HG03064 (cell line): ENCODE data around the gene S100A1.
A peak's percentile ranks its signal among the peaks of the same experiment; 100 is the strongest.
"Not testable (repeated sequence)": the region's sequence is repeated elsewhere in the genome, so short reads cannot be mapped to it uniquely, and the experiment has no call there.

Experiments used
- ATAC-seq: cut with Tn5 transposase; IDR thresholded peaks from one replicate; pipeline ENCODE4 v1.9.1; 2021; ENCODE audit warnings: low read depth; ENCODE audit not compliant: unreplicated experiment

The S100A1 gene

GRCh38 chr1:153651771-153652170 is 23.5 kb downstream of the S100A1 start:
- no peak for ATAC-seq

DNA sequence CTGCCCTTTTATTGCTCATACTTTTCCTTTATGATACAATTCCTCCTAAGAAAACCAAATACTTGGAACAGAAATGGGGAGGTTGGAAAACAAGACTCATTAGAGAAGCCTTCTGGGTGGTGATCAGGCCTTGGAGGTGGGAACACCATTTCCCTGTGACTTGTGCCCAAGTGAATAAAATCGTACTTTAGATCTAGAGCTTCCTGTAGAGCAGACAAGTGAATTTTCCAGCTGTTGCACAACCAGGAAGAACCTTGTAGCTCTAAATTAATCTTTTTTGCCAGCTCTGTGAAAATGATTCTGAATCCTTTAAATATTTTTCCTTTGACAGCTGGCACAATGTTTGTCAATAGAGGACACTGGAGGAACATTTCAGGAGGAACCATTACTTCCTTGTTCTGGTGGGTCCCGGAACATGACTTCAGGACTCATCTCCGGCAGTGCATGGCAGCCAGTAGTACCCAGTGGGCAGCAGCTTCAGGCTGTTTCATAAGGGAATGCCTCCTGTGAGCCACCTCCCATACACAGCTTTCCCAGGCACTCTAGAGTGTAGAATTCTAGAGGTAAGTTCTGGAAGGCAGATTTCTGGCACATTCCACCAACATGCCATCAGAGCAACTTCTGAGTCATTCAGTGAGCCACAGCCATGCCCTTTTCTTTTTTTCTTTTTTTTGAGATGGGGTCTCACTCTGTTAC is 24.7 kb downstream of the S100A1 start:
- ATAC-seq: no peak

GRCh38 chr1:153655333-153655732 is 27.1 kb downstream of the S100A1 start:
- ATAC-seq: no peak

DNA sequence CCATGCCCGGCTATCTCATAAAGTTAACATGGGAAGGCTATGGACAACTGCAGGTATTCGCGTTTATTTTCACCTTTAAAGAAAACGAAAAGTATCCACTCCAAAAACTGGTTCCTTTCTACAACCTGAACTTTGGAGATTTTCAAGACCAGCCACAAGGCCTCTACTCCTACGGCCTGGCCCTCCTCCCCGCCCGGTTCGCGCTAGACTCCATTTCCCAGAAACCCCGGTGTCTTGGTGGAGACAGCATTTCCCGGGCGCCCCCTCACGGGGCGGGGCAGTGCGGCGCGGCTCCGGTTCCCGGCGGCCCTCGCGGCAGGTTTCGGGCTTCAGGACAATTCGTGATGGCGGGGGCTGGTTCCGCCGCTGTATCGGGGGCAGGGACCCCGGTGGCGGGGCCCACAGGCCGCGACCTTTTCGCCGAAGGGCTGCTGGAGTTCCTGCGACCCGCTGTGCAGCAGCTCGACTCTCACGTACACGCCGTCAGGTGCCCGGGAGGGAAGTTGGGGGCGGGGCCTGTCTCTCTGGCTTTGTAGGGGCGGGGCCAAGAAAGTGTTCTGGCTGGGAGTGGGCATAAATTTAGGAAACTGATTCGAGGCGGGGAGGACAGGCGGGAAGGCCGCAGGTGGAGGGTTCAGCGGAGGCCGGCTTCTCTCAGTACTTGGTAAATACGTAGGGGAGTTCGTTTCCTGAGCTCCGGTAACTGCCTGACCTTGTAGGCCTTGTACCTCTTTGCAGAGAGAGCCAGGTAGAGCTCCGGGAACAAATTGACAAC is 30.4 kb downstream of the S100A1 start, which contains the start of gene SNAPIN:
Gene SNAPIN (plus strand): TSS at position 304 of the 775 bp plus-strand sequence. CDS start 41 bp downstream, at position 345.
- peak; percentile 91 for ATAC-seq

DNA sequence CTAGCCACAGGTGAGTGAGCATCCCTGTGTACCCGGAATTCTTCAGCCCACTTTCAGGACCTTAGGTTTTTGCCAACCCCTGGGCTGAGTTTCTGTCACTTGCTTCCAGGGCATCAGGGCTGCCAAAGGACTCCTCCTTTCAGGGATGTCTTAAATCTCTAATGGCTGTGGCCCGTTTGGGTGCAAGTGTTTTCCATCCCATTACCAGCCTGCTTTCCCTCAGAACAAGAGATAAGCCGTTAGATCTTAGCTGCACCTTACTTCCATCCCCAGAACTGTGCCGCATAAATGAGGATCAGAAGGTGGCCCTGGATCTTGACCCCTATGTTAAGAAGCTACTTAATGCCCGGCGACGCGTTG is 30.9 kb downstream of the S100A1 start:
- no peak for ATAC-seq

- ATAC-seq: no peak
These were observed 31.4 kb downstream of the S100A1 start for GRCh38 chr1:153659656-153660055.

- ATAC-seq: no peak
These were observed 33.0 kb downstream of the S100A1 start for GRCh38 chr1:153661111-153661708.

GRCh38 chr1:153662269-153662668 is 34.0 kb downstream of the S100A1 start:
- no peak for ATAC-seq

GRCh38 chr1:153663211-153663610 is 35.0 kb downstream of the S100A1 start:
- no peak for ATAC-seq

GRCh38 chr1:153667439-153667838 is 39.2 kb downstream of the S100A1 start:
- ATAC-seq: no peak

- ATAC-seq: not testable (repeated sequence)
These were observed 40.4 kb downstream of the S100A1 start for GRCh38 chr1:153668672-153669071.

DNA sequence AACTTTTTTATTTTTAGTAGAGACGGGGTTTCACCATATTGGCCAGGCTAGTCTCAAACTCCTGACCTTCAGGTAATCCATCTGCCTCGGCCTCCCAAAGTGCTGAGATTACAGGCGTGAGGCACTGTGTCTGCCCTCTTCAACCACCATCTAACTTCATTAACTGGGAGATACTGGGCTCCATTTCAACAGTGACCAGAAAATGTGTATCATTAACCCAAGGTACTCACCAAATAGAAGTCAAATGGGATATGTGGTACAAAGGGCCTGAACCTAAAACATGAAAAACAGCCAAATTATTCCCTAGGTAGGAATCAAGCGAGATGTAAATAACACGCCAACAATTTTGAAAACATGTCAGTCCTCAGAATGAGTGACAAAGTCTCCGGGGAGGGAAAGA is 41.4 kb downstream of the S100A1 start:
- ATAC-seq: no peak

GRCh38 chr1:153670257-153670858 is 42.1 kb downstream of the S100A1 start:
- no peak for ATAC-seq

- peak; percentile 78 for ATAC-seq
These were observed 42.8 kb downstream of the S100A1 start, which contains the start of gene ILF2 for GRCh38 chr1:153670859-153671627. Gene ILF2 (minus strand): TSS chr1:153670993. CDS start chr1:153670922, 71 bp downstream.

- ATAC-seq: peak; percentile 29
These were observed 43.6 kb downstream of the S100A1 start for GRCh38 chr1:153671628-153672353.

DNA sequence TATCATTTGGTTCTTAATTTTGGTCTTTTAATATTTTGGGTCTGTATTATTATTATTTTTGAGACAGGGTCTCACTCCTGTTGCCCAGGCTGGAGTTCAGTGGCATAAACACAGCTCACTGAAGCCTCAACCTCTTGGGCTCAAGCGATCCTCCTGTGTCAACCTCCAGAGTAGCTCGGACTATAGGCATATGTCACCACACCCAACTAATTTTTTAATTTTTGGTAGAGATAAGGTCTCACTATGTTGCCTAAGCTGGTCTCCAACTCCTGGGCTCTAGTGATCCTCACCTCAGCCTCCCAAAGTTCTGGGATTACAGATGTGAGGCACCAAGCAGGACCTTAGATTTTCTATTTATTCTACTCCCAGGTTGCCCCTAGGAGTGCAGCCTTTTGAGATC is 45.3 kb downstream of the S100A1 start:
- no peak for ATAC-seq

DNA sequence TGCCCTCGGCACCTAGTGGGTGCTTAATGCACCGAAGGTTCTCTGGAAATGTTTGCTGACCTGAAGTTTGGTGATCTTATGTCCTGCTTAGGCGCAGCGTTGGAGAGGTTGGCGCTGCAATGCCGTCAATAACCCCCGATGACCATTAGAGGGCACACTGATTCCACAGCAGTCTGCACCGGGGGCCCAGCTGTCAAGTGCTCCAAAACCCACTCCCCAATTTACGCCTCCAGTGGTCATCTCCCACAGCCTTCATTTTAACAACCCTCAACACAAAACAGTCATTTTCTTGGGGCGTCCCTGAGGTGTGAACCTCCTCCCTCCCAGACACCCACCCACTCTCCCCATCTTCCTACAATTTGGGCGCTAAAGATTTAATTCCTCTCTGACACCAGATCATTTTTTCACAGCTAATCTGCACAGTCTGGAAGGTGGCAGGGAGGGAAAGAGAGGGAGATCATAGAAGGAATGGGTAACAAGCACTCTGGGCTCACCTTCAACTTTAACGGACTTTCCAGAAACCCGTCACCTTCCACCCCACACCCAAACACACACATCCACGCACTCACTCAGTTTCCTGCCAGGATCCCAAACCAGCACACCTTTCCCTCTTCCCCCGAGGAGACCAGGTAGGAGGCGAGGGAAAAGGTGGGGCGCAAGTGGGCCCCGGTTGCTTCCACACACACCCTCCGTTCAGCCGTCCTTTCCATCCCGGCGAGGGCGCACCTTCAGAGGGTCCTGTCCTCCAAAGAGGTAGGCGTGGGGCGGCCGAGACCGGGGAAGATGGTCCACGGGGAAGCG is 49.7 kb downstream of the S100A1 start:
- no peak for ATAC-seq

DNA sequence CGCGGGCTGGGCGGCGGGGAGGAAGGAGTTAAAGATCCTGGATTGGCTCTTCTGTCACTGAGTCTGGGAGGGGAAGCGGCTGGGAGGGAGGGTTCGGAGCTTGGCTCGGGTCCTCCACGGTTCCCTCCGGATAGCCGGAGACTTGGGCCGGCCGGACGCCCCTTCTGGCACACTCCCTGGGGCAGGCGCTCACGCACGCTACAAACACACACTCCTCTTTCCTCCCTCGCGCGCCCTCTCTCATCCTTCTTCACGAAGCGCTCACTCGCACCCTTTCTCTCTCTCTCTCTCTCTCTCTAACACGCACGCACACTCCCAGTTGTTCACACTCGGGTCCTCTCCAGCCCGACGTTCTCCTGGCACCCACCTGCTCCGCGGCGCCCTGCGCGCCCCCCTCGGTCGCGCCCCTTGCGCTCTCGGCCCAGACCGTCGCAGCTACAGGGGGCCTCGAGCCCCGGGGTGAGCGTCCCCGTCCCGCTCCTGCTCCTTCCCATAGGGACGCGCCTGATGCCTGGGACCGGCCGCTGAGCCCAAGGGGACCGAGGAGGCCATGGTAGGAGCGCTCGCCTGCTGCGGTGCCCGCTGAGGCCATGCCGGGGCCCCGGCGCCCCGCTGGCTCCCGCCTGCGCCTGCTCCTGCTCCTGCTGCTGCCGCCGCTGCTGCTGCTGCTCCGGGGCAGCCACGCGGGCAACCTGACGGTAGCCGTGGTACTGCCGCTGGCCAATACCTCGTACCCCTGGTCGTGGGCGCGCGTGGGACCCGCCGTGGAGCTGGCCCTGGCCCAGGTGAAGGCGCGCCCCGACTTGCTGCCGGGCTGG is 50.5 kb downstream of the S100A1 start, which contains the start of gene NPR1:
Gene NPR1 (plus strand): TSS at position 170 of the 818 bp plus-strand sequence. CDS start 421 bp downstream, at position 591.
- ATAC-seq: no peak
